Keratinocyte (primary cell): ENCODE data around the gene CTSS. TPM values are rescaled to one million over a fixed set of nuclear protein-coding genes. Genes with fewer than 3 reads are reported as not detected.

Experiments
- DNase-seq: peaks from one replicate; pipeline ENCODE4 v3.0.0-alpha.2; 2011; ENCODE audit warnings: low read depth, missing footprints, low spot score
- FAIRE-seq: peaks from 2 replicates; lab custom pipeline; 2011; peaks lifted over from hg19 to GRCh38; lab: Jason Lieb, UNC
- H2AFZ ChIP-seq: 2 replicates; pipeline ENCODE4 v1.6.0; 2012; ENCODE audit warnings: low read length, control low read depth, inconsistent platforms; ENCODE audit not compliant: control insufficient read depth
- H3K27ac ChIP-seq: 2 replicates; pipeline ENCODE4 v1.5.1; 2011; ENCODE audit warnings: low read length; ENCODE audit not compliant: control insufficient read depth, insufficient read depth
- H3K27me3 ChIP-seq: 3 replicates; pipeline ENCODE4 v1.6.0; 2011; ENCODE audit warnings: low read length; ENCODE audit not compliant: control insufficient read depth, insufficient read depth; ENCODE audit errors: extremely low read depth
- H3K36me3 ChIP-seq, 2 experiments: 2 replicates in 1 of 2; 3 replicates in 1 of 2; pipeline ENCODE4 v1.5.1; 2011; ENCODE audit warnings: low read length in 2 of 2, mild to moderate bottlenecking in 1 of 2; ENCODE audit not compliant: control insufficient read depth in 2 of 2, insufficient read depth in 2 of 2; ENCODE audit errors: extremely low read depth in 1 of 2
- H3K4me1 ChIP-seq: 3 replicates; pipeline ENCODE4 v1.5.1; 2011; ENCODE audit warnings: low read length; ENCODE audit not compliant: control insufficient read depth, insufficient read depth; ENCODE audit errors: extremely low read depth
- H3K4me2 ChIP-seq: 3 replicates; pipeline ENCODE4 v1.6.0; 2011; ENCODE audit warnings: low read depth, low read length; ENCODE audit not compliant: control insufficient read depth, insufficient read depth; ENCODE audit errors: extremely low read depth
- H3K4me3 ChIP-seq, 3 experiments: fragments of 200-600 bp in 1 of 3; sonication (generic) in 1 of 3; 2 replicates in 2 of 3; 3 replicates in 1 of 3; pipeline ENCODE4 v1.5.1; 2011 to 2016; ENCODE audit warnings: low read length in 3 of 3, mild to moderate bottlenecking in 3 of 3, control low read depth in 2 of 3, inconsistent platforms in 1 of 3, low read depth in 1 of 3, mixed read lengths in 1 of 3, mixed run types in 1 of 3, moderate library complexity in 1 of 3; ENCODE audit not compliant: control insufficient read depth in 2 of 3, insufficient read depth in 2 of 3; ENCODE audit errors: extremely low read depth in 1 of 3
- H3K79me2 ChIP-seq: 2 replicates; pipeline ENCODE4 v1.6.0; 2012; ENCODE audit warnings: low read length; ENCODE audit not compliant: control insufficient read depth, insufficient read depth
- H3K9ac ChIP-seq: 3 replicates; pipeline ENCODE4 v1.6.0; 2011; ENCODE audit warnings: low read length; ENCODE audit not compliant: control insufficient read depth, insufficient read depth; ENCODE audit errors: extremely low read depth
- H3K9me1 ChIP-seq: 3 replicates; pipeline ENCODE4 v1.6.0; 2011; ENCODE audit warnings: low read length; ENCODE audit not compliant: control insufficient read depth, insufficient read depth; ENCODE audit errors: extremely low read depth
- H3K9me3 ChIP-seq: 2 replicates; pipeline ENCODE4 v1.5.1; 2012; ENCODE audit warnings: low read depth, low read length; ENCODE audit not compliant: control insufficient read depth
- H4K20me1 ChIP-seq: 3 replicates; pipeline ENCODE4 v1.6.0; 2011; ENCODE audit warnings: low read length; ENCODE audit not compliant: control insufficient read depth, insufficient read depth; ENCODE audit errors: extremely low read depth
- EZH2 ChIP-seq: IDR thresholded peaks from one replicate; pipeline ENCODE4 v1.6.1; 2012; ENCODE audit warnings: inconsistent platforms, mild to moderate bottlenecking, low read length, moderate library complexity
- dilution Hi-C: fragments of 300-500 bp; cut with MboI; formaldehyde crosslinking; loops from one replicate; pipeline ENCODE4 v1.7.0; 2020; ENCODE audit warnings: low sequenced_read_pairs; ENCODE audit not compliant: extremely low pct_ligation_motif_present
- polyA plus RNA-seq, 5 experiments: library from polyadenylated mRNA; depleted of rRNA in 3 of 5; stranded (reverse) in 3 of 5; stranded (forward) in 1 of 5; unstranded in 1 of 5; fragments of >200 nt; gene quantifications; 1 replicate in 1 of 5; 2 replicates in 3 of 5; 3 replicates in 1 of 5; pipeline versions ENCODE4 v1.2.1 to v1.2.3, GENCODE V29; 2011 to 2012; ENCODE audit warnings: missing spikeins in 2 of 5, low read depth in 1 of 5, low replicate concordance in 1 of 5
- TF ChIP-seq, protein P1 (sequence below), 3 experiments: IDR thresholded peaks in 1 of 3; conservative IDR thresholded peaks in 1 of 3; optimal IDR thresholded peaks in 1 of 3; 2 replicates in 2 of 3; 3 replicates in 1 of 3; pipeline versions ENCODE3 to v1.5.1; 2011; ENCODE audit warnings: low read length in 3 of 3, mild to moderate bottlenecking in 3 of 3, moderate library complexity in 2 of 3, control low read depth in 1 of 3, inconsistent platforms in 1 of 3; ENCODE audit not compliant: insufficient read depth in 2 of 3; ENCODE audit errors: extremely low read depth in 1 of 3

CTSS gene
- polyA plus RNA-seq, 1 donor (not counting 4 experiments of a cell fraction or from before 2014, with no cell fraction given), result 1.4 TPM

DNA sequence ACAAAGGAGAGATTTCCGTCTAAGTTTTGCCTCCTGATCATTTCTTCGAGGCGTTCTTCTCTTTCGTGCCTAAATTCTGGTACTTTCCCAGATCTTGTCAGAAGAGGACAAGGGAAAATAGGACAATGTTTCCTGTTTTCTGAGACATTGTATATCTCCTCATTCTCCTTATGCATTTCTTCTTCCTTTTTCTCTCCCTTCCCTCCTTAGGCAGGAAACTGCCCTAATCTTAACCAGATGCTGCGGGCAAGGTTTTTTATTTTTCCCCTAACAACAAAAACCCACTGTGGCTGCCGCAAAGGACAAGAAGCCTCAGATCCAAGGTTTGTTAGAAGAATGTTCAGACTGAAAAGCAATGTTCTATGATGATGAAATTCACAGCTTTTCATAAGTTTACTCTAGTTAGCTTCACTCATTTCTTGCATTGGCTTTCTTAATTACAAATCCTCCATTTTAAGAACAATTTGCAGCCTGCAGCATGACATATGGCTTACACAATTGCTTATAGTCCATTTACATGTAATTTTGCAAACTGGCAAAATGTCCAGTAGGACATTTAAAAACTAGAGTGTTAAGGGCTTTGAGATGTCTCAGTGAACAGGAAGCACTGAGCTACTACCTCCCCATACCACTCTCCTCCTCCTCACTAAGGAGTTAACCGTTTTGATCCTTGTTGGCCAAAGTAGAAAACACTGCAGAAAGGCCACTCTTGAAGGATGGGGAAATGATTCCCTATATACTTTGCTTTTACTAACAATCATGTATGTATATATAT is 41.9 kb upstream of the CTSS start:
- Histone ChIP-seq H3K4me2 (peak overlapping the region; percentile 35), H3K27ac (no peak overlapping the region), H4K20me1 (no peaks in the 10 kb centered on the region), H3K27me3 (no peaks in the 10 kb centered on the region), H3K4me1 (peaks cover 23% of the 10 kb centered on the region), H3K36me3 (peaks cover 5 to 12% of the 10 kb centered on the region in 2 experiments), H3K9me1 (no peaks in the 10 kb centered on the region), H3K9me3 (no peaks in the 10 kb centered on the region), H3K9ac (no peak overlapping the region), H3K4me3 (no peak overlapping the region), H3K79me2 (no peaks in the 10 kb centered on the region), H2AFZ (no peak overlapping the region)
- FAIRE-seq (no peak), DNase-seq (no peak)
- no peak for TF ChIP-seq EZH2
- TF ChIP-seq, protein P1, sequence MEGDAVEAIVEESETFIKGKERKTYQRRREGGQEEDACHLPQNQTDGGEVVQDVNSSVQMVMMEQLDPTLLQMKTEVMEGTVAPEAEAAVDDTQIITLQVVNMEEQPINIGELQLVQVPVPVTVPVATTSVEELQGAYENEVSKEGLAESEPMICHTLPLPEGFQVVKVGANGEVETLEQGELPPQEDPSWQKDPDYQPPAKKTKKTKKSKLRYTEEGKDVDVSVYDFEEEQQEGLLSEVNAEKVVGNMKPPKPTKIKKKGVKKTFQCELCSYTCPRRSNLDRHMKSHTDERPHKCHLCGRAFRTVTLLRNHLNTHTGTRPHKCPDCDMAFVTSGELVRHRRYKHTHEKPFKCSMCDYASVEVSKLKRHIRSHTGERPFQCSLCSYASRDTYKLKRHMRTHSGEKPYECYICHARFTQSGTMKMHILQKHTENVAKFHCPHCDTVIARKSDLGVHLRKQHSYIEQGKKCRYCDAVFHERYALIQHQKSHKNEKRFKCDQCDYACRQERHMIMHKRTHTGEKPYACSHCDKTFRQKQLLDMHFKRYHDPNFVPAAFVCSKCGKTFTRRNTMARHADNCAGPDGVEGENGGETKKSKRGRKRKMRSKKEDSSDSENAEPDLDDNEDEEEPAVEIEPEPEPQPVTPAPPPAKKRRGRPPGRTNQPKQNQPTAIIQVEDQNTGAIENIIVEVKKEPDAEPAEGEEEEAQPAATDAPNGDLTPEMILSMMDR (optimal IDR thresholded peaks at IDR 0.05 in 1 of 3, IDR thresholded peaks at IDR 0.05 in 1 of 3, conservative IDR thresholded peaks at IDR 0.05 in 1 of 3; ENCODE audit: extremely low read depth in 1 of 3, insufficient read depth in 2 of 3, low read length in 3 of 3), result no peak
- dilution Hi-C loops, result loop anchor here (25.0 kb wide), 1 partner anchor 170 kb away; the partner anchor contains the start of gene ENSA

DNA sequence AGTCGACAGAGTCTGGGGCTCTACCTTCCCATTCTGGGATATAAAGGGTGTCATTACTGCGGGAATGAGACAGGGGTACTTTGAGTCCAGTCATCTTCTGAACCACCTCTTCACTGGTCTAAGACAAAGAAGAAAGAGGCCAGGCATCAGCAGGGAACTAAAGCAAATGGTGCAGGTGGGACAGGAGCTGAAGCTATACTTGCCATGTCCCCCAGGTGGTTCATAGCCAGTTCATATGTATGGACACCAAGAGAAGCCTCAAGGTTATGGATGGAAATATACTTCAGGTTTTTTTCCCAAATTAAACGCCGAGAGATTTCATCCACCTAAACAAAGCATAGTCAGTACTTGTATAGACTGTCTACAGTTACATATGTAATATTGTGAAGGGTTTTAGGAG is 40.3 kb upstream of the CTSS start:
- Histone ChIP-seq H3K4me1 (peaks cover 21% of the 10 kb centered on the region), H3K4me3 (no peak overlapping the region), H3K9me1 (no peaks in the 10 kb centered on the region), H3K36me3 (peaks cover 3 to 6% of the 10 kb centered on the region in 2 experiments), H4K20me1 (no peaks in the 10 kb centered on the region), H3K4me2 (no peak overlapping the region), H3K27ac (no peak overlapping the region), H2AFZ (no peak overlapping the region), H3K27me3 (no peaks in the 10 kb centered on the region), H3K9me3 (no peaks in the 10 kb centered on the region), H3K9ac (no peak overlapping the region), H3K79me2 (no peaks in the 10 kb centered on the region)
- no peak for TF ChIP-seq EZH2
- TF ChIP-seq, protein P1 (optimal IDR thresholded peaks at IDR 0.05 in 1 of 3, IDR thresholded peaks at IDR 0.05 in 1 of 3, conservative IDR thresholded peaks at IDR 0.05 in 1 of 3; ENCODE audit: extremely low read depth in 1 of 3, insufficient read depth in 2 of 3, low read length in 3 of 3), result no peak
- FAIRE-seq, result no peak
- dilution Hi-C loops, result loop anchor here (25.0 kb wide), 1 partner anchor 169 kb away; the partner anchor contains the start of gene ENSA
- DNase-seq, result no peak
